Mucosa of stomach (tissue), 1 donor: ENCODE data around the gene NDE1.
"Not testable (repeated sequence)": the region's sequence is repeated elsewhere in the genome, so short reads cannot be mapped to it uniquely, and the experiment has no call there.

Experiments
- H3K27me3 ChIP-seq: one replicate; pipeline ENCODE4 v1.7.0; 2013; ENCODE audit warnings: mild to moderate bottlenecking, low read length; ENCODE audit not compliant: control insufficient read depth, insufficient read depth
- H3K36me3 ChIP-seq: one replicate; pipeline ENCODE4 v1.7.0; 2013; ENCODE audit warnings: low read length; ENCODE audit not compliant: control insufficient read depth, insufficient read depth
- H3K4me1 ChIP-seq: one replicate; pipeline ENCODE4 v1.7.0; 2013; ENCODE audit warnings: mild to moderate bottlenecking, low read length; ENCODE audit not compliant: control insufficient read depth, insufficient read depth
- H3K4me3 ChIP-seq: one replicate; pipeline ENCODE4 v1.7.0; 2013; ENCODE audit warnings: low read length
- H3K9ac ChIP-seq: one replicate; pipeline ENCODE4 v1.7.0; 2013; ENCODE audit warnings: mild to moderate bottlenecking, low read length, moderate library complexity
- H3K9me3 ChIP-seq: one replicate; pipeline ENCODE4 v1.7.0; 2013; ENCODE audit warnings: mild to moderate bottlenecking, low read length, moderate library complexity; ENCODE audit not compliant: control insufficient read depth
- donor health status: Pancreatic carcinoma.

Gene NDE1

GRCh38 chr16:15665107-15665506, 15.1 kb downstream of the NDE1 start:
- Histone ChIP-seq H3K9ac (no peak overlapping the region), H3K4me3 (no peak overlapping the region), H3K27me3 (no peaks in the 10 kb centered on the region), H3K36me3 (peaks cover 22% of the 10 kb centered on the region), H3K9me3 (no peaks in the 10 kb centered on the region), H3K4me1 (no peaks in the 10 kb centered on the region)

GRCh38 chr16:15667091-15667742, 17.2 kb downstream of the NDE1 start:
- Histone ChIP-seq H3K4me1 (no peaks in the 10 kb centered on the region), H3K36me3 (peaks cover 24% of the 10 kb centered on the region), H3K9ac (no peak overlapping the region), H3K4me3 (no peak overlapping the region), H3K27me3 (no peaks in the 10 kb centered on the region), H3K9me3 (no peaks in the 10 kb centered on the region)

GRCh38 chr16:15671530-15672117, 21.6 kb downstream of the NDE1 start:
- H3K27me3 ChIP-seq = no peaks in the 10 kb centered on the region
- H3K4me3 ChIP-seq = no peak overlapping the region
- peaks cover 16% of the 10 kb centered on the region for H3K36me3 ChIP-seq
- H3K9ac ChIP-seq = no peak overlapping the region
- H3K4me1 ChIP-seq = peaks cover 13% of the 10 kb centered on the region
- H3K9me3 ChIP-seq = no peaks in the 10 kb centered on the region

GRCh38 chr16:15672127-15672513, 22.1 kb downstream of the NDE1 start:
- H3K4me1 ChIP-seq = peaks cover 13% of the 10 kb centered on the region
- peaks cover 13% of the 10 kb centered on the region for H3K36me3 ChIP-seq
- H3K4me3 ChIP-seq, H3K9me3 ChIP-seq, H3K27me3 ChIP-seq, H3K9ac ChIP-seq: not testable (repeated sequence)

GRCh38 chr16:15672514-15673167, 22.6 kb downstream of the NDE1 start:
- no peaks in the 10 kb centered on the region for H3K9me3 ChIP-seq
- peaks cover 13% of the 10 kb centered on the region for H3K4me1 ChIP-seq
- no peaks in the 10 kb centered on the region for H3K27me3 ChIP-seq
- H3K4me3 ChIP-seq = no peak overlapping the region
- peak overlapping the region; percentile 13 for H3K9ac ChIP-seq
- peaks cover 10% of the 10 kb centered on the region for H3K36me3 ChIP-seq

GRCh38 chr16:15674571-15674970, 24.5 kb downstream of the NDE1 start:
- H3K36me3 ChIP-seq = peaks cover 4% of the 10 kb centered on the region

GRCh38 chr16:15676506-15676905, 26.5 kb downstream of the NDE1 start:
- no peaks in the 10 kb centered on the region for H3K27me3 ChIP-seq
- no peaks in the 10 kb centered on the region for H3K36me3 ChIP-seq
- H3K4me1 ChIP-seq = peaks cover 13% of the 10 kb centered on the region
- no peak overlapping the region for H3K4me3 ChIP-seq
- H3K9ac ChIP-seq = no peak overlapping the region
- no peaks in the 10 kb centered on the region for H3K9me3 ChIP-seq

More at GRCh38 chr16:15674571-15674970, 24.5 kb downstream of the NDE1 start:
- peaks cover 13% of the 10 kb centered on the region for H3K4me1 ChIP-seq
- no peaks in the 10 kb centered on the region for H3K27me3 ChIP-seq
- no peaks in the 10 kb centered on the region for H3K9me3 ChIP-seq
- H3K9ac ChIP-seq = no peak overlapping the region
- no peak overlapping the region for H3K4me3 ChIP-seq

- Histone ChIP-seq H3K4me1 (peaks cover 13% of the 10 kb centered on the region), H3K4me3 (no peak overlapping the region), H3K36me3 (no peaks in the 10 kb centered on the region), H3K9me3 (no peaks in the 10 kb centered on the region), H3K27me3 (no peaks in the 10 kb centered on the region), H3K9ac (no peak overlapping the region)
Observed at GRCh38 chr16:15677447-15677846, 27.4 kb downstream of the NDE1 start.

GRCh38 chr16:15682105-15682570, 32.1 kb downstream of the NDE1 start:
- H3K9me3 ChIP-seq = no peaks in the 10 kb centered on the region
- no peak overlapping the region for H3K9ac ChIP-seq
- no peak overlapping the region for H3K4me3 ChIP-seq
- H3K4me1 ChIP-seq = no peaks in the 10 kb centered on the region
- no peaks in the 10 kb centered on the region for H3K36me3 ChIP-seq
- H3K27me3 ChIP-seq = no peaks in the 10 kb centered on the region

- no peak overlapping the region for H3K4me3 ChIP-seq
- H3K36me3 ChIP-seq = no peaks in the 10 kb centered on the region
- H3K9me3 ChIP-seq = no peaks in the 10 kb centered on the region
- no peaks in the 10 kb centered on the region for H3K4me1 ChIP-seq
- H3K9ac ChIP-seq = no peak overlapping the region
- no peaks in the 10 kb centered on the region for H3K27me3 ChIP-seq
Observed at GRCh38 chr16:15686287-15686686, 36.2 kb downstream of the NDE1 start.

- peaks cover 8% of the 10 kb centered on the region for H3K36me3 ChIP-seq
- no peak overlapping the region for H3K9ac ChIP-seq
- no peaks in the 10 kb centered on the region for H3K27me3 ChIP-seq
- no peaks in the 10 kb centered on the region for H3K9me3 ChIP-seq
- no peaks in the 10 kb centered on the region for H3K4me1 ChIP-seq
- H3K4me3 ChIP-seq = no peak overlapping the region
Observed at GRCh38 chr16:15689290-15689689, 39.2 kb downstream of the NDE1 start.

- no peaks in the 10 kb centered on the region for H3K27me3 ChIP-seq
- H3K36me3 ChIP-seq = peaks cover 8% of the 10 kb centered on the region
- no peak overlapping the region for H3K4me3 ChIP-seq
- no peaks in the 10 kb centered on the region for H3K9me3 ChIP-seq
- no peaks in the 10 kb centered on the region for H3K4me1 ChIP-seq
- no peak overlapping the region for H3K9ac ChIP-seq
Observed at GRCh38 chr16:15690296-15690695, 40.3 kb downstream of the NDE1 start.
